CD4-positive, alpha-beta T cell treated with Interleukin-17A for 4 hours (primary cell): ENCODE measurements around the gene CSTF1.
A peak's percentile ranks its signal among the peaks of the same experiment; 100 is the strongest.
"Not testable (repeated sequence)": the region's sequence is repeated elsewhere in the genome, so short reads cannot be mapped to it uniquely, and the experiment has no call there.

Experiments
- DNase-seq: peaks from one replicate; pipeline ENCODE4 v3.0.0-alpha.2; 2020; ENCODE audit warnings: mixed read lengths

Gene CSTF1

GRCh38 chr20:56411287-56411686, 18.8 kb downstream of the CSTF1 start:
- DNase-seq, result not testable (repeated sequence)

- DNase-seq, result peak; percentile 54
Measured at GRCh38 chr20:56411759-56412472, 19.5 kb downstream of the CSTF1 start, which contains the start of gene CASS4. CASS4 (plus strand) TSS chr20:56412260; CDS start chr20:56412459, 199 bp downstream.

GRCh38 chr20:56412473-56412790, 20.0 kb downstream of the CSTF1 start:
- no peak for DNase-seq

GRCh38 chr20:56412949-56413348, 20.5 kb downstream of the CSTF1 start:
- DNase-seq, result no peak

- peak; percentile 65 for DNase-seq
Measured at GRCh38 chr20:56414842-56415765, 22.7 kb downstream of the CSTF1 start.

- no peak for DNase-seq
Measured at GRCh38 chr20:56417402-56417801, 25.0 kb downstream of the CSTF1 start.

- DNase-seq, result no peak
Measured at GRCh38 chr20:56417911-56418310, 25.5 kb downstream of the CSTF1 start.

- peak; percentile 38 for DNase-seq
Measured at GRCh38 chr20:56418385-56418861, 26.0 kb downstream of the CSTF1 start.

GRCh38 chr20:56420028-56420427, 27.6 kb downstream of the CSTF1 start:
- DNase-seq, result no peak

GRCh38 chr20:56420940-56421688, 28.7 kb downstream of the CSTF1 start:
- no peak for DNase-seq

GRCh38 chr20:56422076-56422823, 29.8 kb downstream of the CSTF1 start:
- DNase-seq, result peak; percentile 27

- DNase-seq, result no peak
Measured at GRCh38 chr20:56422824-56423189, 30.4 kb downstream of the CSTF1 start.

- no peak for DNase-seq
Measured at GRCh38 chr20:56423211-56423610, 30.8 kb downstream of the CSTF1 start.

- no peak for DNase-seq
Measured at GRCh38 chr20:56423886-56424285, 31.4 kb downstream of the CSTF1 start.

GRCh38 chr20:56424931-56425330, 32.5 kb downstream of the CSTF1 start:
- DNase-seq, result no peak

- DNase-seq, result no peak
Measured at GRCh38 chr20:56426026-56426425, 33.6 kb downstream of the CSTF1 start.

GRCh38 chr20:56426926-56427325, 34.5 kb downstream of the CSTF1 start:
- no peak for DNase-seq

GRCh38 chr20:56427797-56428196, 35.4 kb downstream of the CSTF1 start:
- no peak for DNase-seq

- DNase-seq, result no peak
Measured at GRCh38 chr20:56428410-56428809, 36.0 kb downstream of the CSTF1 start.

GRCh38 chr20:56428881-56429280, 36.4 kb downstream of the CSTF1 start:
- no peak for DNase-seq

- DNase-seq, result peak; percentile 42
Measured at GRCh38 chr20:56429502-56429901, 37.1 kb downstream of the CSTF1 start.

- DNase-seq, result no peak
Measured at GRCh38 chr20:56429941-56430340, 37.5 kb downstream of the CSTF1 start.
